NT2/D1 (cell line): Measurements from ENCODE around the gene PMP22.

Experiments used
- SUZ12 ChIP-seq: IDR thresholded peaks from 2 replicates; pipeline ENCODE4 v1.6.1; 2011; ENCODE audit not compliant: insufficient read length, insufficient read depth; ENCODE audit errors: extremely low read depth
- YY1 ChIP-seq: IDR thresholded peaks from 2 replicates; pipeline ENCODE4 v1.6.1; 2011; ENCODE audit not compliant: insufficient read length, insufficient read depth
- ZNF274 ChIP-seq: IDR thresholded peaks from 2 replicates; pipeline ENCODE4 v1.6.1; 2011; ENCODE audit warnings: mild to moderate bottlenecking, low read depth, low read length

- no peak for TF ChIP-seq ZNF274
- TF ChIP-seq SUZ12: no peak
- no peak for TF ChIP-seq YY1
These were observed 1.4 kb downstream of the PMP22 start for GRCh38 chr17:15263680-15264079.
